TTC549 (cell line): Measurements from ENCODE around the gene TLR10.
"Not testable (repeated sequence)": the region's sequence is repeated elsewhere in the genome, so short reads cannot be mapped to it uniquely, and the experiment has no call there.

Experiments
- FAIRE-seq: peaks from 2 replicates; lab custom pipeline; 2012; peaks lifted over from hg19 to GRCh38; lab: Jason Lieb, UNC

The TLR10 gene

DNA sequence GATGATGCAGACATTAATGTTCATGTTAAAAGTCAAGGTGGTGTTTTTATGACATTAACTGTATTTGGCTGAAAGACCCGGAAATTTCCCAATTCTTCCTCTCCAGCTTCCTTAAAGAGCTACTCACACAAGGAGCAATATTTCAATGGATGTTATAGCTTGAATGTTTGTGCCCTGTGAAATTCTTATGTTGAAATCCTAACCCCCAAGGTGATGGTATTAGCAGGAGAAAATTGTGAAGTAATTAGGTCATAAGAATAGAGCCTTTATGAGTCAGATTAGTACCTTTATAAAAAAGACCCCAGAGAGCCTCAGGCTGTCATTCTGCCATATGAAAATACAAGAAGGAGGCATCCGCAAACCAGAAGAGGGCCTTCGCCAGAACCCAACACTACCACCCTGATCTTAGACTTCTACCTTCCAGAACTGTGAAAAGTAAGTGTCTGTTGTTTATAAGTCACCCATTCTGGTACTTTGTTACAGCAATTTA, 18.2 kb upstream of the TLR10 start:
- FAIRE-seq, result no peak

DNA sequence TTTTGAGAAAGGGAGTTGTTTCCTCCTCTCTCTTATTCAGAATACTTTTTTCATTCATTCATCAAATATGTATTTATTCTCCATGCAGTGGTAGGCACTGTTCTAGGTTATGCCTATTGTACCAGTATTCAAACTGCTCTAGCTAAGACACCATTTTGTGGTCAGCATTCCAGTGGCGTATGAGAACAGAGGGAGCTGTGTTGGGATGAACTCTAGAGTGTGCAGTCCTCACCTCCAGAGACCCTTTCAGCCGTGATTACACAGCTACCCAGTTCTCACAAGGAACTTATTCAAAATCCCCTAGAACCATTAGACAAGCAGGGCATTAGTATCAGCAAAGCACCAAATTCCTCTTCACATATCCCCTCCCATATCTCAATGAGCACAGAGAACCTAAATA, 17.6 kb upstream of the TLR10 start:
- FAIRE-seq, result no peak

DNA sequence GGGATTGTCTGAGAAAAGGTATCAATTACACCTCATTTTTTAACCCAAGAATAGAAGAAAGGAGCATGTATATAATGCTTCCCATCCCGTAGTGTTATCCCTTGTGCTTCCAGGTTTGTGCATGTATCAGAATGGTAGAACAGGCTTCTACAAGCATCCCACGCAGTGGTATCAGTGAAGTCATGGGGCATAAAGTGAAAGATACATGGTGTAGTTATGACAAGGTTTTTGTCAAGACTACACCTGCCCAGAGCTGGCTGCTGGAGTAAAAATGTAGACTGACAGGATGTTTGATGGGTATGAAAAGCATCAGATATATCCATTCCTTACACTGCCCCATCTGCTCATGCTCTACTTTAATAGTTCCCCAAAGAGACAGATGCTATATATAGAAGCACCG, 12.3 kb upstream of the TLR10 start:
- no peak for FAIRE-seq

DNA sequence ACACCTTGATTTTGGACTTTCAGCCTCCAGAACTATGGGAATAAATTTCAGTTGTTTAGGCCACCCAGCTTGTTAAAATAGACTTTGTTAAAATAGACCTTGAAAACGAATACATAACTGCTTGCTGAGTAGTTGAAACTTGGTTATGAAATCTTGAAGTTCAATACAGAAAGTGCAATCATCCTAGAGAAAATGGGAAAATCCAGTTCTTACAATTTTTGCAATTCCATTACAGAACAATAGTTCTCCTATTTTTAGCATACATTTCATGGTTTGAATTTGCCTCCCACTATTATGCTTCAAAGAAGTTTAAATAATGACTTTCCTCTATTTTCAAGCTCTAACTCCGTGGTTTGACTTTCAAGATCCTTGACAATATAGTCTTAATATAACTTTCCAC, 11.3 kb upstream of the TLR10 start:
- no peak for FAIRE-seq

DNA sequence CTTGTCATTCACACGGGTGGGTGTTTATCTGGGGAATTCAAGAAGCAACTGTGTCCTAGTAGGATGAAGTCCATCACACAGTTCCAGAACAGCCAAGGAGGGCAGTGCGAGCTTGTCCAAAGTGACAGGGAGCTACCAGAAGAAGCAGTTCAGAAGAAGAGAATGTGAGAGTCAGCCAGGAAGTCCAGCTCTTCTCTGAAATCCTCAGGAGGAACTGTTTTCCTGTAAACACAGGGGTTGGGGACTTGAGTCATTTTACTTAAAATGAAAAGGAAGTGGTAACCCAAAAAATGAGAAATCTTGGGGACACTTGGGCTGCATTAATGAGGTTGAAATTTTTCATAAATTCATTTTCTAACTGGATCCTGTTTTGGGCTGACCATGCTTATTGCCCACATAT, 8.2 kb upstream of the TLR10 start:
- FAIRE-seq, result no peak

DNA sequence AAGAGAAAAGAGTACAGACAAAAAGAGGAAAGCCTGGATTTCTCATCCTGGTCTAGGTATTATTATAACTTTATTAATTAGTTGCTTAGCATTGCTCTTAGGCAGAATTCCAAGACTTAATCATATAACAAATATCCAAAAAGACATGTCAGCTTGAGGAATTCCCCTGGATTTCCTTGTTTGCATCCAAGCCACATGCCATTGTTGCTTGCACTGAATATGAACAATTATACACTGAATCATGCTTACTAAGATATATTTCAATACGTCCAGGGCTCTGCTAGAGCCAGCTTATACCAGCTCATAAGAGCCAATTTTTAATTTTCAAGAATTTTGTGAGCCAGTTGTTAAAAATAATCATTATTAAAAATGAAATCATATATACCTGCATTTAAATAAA, 5.5 kb upstream of the TLR10 start:
- no peak for FAIRE-seq

DNA sequence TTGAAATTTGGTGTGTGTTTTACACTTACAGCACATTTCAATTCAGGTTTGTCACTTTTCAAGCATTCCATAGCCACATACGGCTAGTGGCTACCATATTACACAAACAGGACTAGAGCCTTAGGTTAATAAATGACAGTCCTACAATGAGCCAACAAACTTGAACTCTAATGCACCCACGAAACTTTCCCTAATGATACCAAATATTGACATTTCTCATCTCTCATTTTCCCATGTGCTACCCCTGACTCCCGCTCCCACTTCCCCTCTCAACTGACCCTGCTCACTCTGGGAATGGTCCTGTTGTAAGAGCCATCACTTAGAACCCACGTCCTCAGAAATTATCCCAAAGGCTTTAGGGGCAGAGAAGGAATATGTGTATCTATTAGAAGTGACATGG, 4.9 kb upstream of the TLR10 start:
- FAIRE-seq, result no peak

DNA sequence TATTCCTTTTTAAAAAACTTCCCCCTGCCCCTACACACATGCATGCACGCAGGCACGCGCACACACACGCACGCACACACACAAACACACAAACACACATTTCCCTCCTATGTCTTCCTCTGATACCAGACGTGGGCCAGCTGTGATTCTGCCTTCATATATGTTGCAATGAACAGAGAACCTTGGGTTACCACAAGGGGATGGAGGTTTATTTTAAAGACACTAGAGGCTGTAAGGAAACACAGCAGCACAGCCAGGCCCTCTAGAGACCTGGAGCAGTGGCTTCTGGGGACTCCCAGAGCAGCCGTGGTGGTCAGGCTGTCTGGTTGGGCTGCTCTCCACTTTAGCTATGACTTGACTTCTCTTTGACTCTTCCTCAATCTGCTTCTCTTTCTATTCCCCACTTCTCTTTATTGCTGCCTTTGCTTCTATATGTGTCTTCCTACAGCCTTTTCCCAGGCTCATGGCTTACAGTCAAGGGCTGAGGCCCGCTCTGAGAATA, 3.2 kb upstream of the TLR10 start:
- FAIRE-seq, result no peak

DNA sequence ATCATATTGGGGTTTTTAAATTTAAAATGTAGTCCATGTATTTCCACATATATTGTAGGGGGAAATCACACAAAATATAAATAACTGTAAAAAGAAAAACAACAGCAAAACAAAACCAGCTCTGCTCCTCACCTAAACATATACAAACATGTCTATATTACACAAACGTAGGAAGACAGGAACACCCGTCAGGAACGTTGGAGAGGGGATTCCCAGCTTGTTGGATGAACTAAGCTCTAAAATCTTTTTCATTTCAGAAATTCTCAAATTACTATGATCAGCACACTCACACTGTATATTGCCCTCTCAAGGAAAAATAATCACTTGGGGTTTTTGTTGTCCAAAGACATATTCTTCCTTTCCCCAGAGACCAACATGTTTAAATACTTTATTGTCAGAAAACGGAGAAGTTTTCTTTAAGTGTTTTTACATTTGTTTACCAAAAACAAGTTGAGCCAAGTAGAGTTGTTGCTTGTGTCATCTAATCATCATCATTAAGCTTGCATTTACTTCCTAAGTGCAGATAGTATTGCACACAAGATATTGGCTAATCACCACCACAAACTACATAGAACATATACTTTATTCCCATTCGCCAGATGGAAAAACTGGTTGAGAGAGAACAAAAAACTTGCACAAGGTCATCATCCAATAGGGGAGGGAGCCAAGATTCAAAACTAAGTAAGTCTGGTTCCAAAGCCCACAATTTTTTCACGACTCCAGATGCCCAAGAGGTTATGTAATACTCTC, 2.4 kb upstream of the TLR10 start:
- FAIRE-seq, result no peak

DNA sequence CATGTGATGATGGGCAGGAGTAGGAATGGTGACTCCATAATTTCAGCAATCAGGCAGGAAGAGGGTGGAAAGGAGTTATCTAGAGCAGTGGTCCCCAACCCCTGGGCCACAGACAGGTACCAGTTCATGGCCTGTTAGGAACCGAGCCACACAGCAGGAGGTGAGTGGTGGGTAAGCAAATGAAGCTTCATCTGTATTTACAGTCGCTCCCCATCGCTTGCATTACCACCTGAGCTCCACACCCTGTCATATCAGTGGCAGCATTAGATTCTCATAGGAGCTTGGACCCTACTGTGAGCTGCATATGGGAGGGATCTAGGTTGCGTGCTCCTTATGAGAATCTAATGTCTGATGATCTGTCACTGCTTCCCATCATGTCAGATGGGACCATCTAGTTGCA, 1.4 kb upstream of the TLR10 start:
- no peak for FAIRE-seq

DNA sequence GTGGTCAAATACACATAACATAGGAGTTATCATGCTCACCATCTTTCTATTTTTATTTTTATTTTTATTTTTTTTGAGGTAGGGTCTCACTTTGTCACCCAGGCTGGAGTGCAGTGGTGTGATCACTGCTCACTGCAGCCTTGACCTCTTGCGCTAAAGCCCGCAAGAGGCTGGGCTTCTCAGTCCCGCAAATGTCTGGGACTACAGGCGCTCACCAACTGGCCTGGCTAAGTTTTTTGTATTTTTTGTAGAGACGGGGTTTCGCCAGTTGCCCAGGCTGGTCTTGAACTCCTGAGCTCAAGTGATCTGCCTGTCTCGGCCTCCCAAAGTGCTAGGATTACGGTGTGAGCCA, 295 bp upstream of the TLR10 start:
- FAIRE-seq, result no peak

DNA sequence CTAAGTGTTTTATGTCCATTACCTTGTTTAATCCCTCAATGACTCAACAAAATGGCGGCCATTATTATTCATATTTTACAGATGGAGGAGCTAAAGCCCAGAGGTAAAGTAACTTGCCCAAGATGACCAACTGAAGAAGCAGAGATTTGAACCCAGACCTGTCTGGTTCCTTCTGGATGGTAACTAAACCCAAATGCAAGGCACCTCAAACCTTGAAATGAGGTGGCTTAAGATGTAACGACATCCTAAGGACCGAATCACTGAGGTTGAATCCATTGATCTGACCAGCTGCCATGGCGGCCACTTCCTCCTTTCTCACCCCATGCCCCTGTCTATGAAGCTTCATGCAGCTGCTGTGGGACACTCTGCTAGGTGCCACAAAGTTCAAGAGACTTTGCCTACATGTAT, 932 bp downstream of the TLR10 start:
- FAIRE-seq, result no peak

DNA sequence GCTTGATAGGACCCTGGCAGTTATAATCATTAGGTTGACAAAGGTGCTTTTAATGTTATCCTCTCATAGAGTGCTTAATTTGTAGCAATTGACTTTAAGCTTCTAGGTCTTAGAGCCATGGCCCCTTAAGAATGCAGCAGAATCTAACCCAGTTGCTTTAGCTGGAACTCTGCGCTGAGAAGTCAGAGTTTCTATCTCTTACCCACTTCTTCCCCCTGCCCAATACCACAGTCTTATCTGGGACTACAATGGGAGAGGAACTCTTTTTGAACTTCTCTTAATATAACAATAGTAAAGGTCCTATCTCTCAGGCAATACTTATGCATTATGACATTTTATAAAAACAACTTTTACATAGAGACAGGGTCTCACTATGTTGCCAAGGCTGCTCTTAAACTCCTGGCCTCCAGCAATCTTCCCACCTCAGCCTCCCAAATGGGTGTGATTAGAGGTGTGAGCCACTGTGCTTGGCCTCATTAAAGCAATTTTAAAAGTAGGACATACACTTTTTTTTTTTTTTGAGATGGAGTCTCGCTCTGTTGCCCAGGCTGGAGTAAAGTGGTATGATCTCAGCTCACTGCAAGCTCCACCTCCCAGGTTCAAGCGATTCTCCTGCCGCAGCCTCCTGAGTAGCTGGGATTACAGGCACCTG, 1.8 kb downstream of the TLR10 start:
- FAIRE-seq, result no peak

DNA sequence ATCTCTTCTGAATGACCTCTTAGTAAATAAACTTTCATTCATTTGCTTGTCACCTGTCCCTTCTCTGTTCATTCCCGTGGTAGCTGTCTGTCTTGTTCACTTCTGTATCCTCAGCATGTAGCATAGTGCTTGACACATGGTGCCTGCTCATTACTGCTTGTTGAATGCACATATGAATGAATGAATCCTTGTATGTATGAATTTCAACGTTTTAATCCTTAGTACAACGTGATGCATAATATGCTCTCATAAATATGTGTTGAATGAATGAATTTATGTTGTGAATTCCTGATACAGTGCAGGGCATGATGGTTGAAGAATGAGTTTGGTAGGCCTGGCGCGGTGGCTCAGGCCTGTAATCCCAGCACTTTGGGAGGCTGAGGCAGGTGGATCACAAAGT, 3.0 kb downstream of the TLR10 start:
- no peak for FAIRE-seq

DNA sequence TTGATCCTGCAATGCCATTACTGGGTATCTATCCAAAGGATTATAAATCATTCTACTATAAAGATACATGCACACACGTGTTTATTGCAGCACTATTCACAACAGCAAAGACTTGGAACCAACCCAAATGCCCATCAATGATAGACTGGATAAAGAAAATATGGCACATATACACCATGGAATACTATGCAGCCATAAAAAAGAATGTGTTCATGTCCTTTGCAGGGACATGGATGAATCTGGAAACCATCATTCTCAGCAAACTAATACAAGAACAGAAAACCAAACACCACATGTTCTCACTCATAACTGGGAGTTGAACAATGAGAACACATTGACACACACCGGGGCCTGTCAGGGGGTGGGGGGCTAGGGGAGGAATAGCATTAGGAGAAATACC, 4.9 kb downstream of the TLR10 start:
- not testable (repeated sequence) for FAIRE-seq

DNA sequence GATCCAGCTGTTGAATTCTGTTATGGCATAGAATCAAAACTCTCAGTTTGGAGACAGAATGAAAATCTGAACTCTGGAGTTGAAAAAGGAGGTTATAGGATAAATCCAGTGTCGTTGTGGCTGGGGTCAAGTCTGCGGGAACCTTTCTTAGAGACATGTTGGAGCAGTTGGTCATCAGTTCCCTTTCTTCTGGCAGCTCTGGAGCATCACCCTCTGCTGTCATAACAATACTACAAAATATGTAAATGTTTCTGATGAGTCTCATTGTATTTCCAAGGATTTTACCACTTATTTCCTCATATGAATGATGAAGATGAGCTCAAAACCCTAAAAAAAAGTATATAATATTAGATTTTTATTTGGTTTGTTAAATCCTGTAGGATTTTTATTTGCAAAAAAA, 7.5 kb downstream of the TLR10 start:
- no peak for FAIRE-seq

DNA sequence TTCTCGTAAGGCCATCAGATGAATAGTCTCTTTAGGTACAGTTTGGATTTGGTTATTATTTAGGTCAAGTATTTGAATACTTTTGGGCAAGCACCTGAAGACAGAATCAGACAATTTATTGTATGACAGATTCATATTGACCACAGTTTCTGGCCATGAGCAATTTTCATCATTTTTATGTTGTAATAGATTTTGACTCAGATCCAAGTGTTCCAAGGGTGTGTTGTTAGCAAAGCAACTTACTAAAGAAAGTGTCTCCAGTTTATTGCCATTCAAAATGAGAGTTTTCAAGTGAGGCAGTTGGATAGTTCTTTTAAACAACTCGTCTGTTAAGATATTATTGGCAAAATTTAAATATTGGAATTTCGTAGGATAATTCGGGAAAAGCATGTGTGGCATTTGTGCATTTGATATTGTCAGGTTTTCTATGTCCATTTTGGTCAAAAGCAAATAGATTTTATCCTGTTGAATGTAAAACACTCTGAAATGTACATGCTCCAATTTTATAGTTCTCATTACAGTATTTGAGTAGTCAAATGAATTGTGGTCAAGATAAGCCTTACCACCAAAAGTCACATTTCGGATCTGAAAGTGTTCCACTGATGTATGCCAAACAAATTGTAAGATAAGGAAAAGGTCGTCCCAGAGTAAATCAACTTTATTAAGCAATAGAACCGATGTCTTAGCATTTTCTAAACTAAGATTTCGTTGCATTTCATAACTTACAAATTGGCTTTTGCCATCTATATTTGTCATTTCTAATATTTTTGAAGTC, 8.4 kb downstream of the TLR10 start:
- no peak for FAIRE-seq

DNA sequence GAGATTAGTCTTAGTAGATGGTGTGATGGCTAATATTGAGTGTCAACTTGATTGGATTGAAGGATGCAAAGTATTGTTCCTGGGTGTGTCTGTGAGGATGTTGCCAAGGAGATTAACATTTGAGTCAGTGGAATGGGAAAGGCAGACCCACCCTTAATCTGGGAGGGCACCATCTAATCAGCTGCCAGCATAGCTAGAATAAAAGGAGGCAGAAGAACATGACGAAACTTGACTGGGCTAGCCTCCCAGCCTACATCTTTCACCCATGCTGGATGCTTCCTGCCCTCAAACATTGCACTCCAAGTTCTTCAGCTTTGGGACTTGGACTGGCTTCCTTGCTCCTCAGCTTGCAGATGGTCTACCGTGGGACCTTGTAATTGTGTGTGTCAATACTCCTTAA, 12.5 kb downstream of the TLR10 start:
- FAIRE-seq, result not testable (repeated sequence)

DNA sequence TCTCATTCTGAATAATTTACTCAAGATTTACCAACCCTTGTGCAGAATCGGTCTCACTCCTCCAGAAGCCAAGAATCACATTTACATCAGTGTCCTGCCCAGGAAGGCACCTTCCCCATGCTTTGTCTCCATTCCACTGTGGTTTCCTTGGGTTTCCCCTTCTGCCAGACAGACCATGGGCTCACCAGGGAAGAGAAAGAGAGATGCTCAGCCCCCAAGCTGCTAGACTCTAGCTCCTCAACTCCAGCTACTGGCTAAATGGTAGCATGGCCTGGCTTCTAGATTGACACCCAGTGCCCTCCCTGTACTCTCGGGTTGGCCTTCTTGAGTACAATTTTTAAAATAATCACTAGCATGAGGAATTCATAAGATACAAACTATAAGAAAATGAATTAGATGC, 12.9 kb downstream of the TLR10 start:
- no peak for FAIRE-seq

DNA sequence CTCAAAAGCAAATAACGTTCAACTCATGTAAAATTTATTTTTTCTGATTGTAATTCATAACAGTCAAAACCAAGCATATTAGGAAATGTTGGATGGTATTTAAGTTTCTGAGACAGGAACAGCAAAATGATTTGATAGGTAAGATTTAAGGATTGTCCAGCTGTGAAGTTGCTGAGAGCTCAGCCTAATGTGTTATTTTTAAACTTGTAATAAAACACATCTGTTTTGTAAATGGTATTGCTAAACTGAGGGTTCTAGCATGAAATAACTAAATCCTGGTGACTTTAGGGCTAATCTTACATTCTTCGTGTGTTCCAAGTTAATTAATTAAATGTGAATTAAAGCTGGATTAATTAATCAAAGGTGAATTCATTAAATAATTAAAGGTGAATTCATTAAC, 13.3 kb downstream of the TLR10 start:
- FAIRE-seq, result no peak

DNA sequence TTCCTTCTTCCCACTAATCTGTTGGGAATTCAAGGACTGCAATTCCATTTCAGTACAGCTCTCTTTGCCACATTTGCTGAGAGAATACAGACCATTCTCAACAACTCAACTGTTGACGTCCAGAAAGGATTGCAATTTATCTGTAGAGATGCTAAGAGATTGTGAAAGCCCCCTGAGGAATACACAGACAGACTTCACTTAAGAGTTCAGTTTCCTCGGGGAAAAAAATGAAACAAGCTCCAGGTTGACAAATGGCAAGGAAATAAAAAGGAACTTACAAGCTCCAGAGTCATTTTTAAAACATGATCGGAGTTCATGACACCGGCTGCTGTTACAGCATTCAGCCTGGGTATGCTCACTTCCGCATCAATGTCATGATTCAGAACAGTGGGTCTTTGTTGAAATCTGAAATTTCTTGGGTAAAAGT, 13.8 kb downstream of the TLR10 start:
- FAIRE-seq, result no peak

DNA sequence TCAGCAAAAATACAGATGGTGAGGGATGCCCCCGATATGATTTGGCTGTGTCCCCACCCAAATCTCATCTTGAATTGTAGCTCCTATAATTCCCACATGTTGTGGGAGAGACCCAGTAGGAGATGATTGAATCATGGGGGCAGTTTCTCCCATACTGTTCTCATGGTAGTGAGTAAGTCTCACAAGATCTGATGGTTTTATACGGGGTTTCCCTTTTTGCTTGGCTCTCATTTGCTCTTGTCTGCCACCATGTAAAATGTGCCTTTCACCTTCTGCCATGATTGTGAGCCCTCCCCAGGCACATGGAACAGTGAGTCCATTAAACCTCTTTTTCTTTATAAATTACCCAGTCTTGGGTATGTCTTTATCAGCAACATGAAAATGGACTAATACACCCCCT, 15.8 kb downstream of the TLR10 start:
- FAIRE-seq, result not testable (repeated sequence)

DNA sequence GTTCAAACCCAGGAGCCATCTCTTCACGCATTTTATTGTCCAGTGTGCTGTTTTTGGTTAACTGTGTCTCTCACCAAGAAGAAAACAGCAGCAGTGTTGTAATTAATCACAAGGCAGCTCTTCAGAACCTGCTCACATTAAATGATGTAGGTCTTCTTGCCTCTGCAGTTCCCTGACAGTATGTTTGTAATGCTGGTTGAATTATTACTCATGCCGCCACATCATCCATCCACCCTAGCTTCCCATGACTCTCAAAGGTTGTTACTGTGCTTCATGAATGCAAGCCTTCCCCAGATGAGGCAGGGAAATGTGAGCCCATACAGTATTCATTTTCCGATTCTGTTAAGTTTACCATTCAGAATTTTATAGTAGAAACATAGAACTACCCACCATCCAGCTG, 17.4 kb downstream of the TLR10 start:
- FAIRE-seq, result no peak
